Fibroblast of lung (primary cell): ENCODE results near the gene METAP1D. TPM values are rescaled to one million over a fixed set of nuclear protein-coding genes. Genes with fewer than 3 reads are reported as not detected.

ENCODE experiments used
- DNase-seq, 2 donors: peaks; one replicate each; pipeline versions ENCODE4 v3.0.0 to v3.0.0-alpha.2; 2010; ENCODE audit warnings: low read depth in 2 of 2
- H2AFZ ChIP-seq: 2 replicates; pipeline ENCODE4 v1.5.1; 2012; ENCODE audit warnings: low read length, control low read depth, inconsistent platforms
- H3K27ac ChIP-seq: 2 replicates; pipeline ENCODE4 v1.5.1; 2011; ENCODE audit warnings: low read length, control low read depth; ENCODE audit not compliant: insufficient read depth
- H3K27me3 ChIP-seq: 2 replicates; pipeline ENCODE4 v1.5.1; 2011; ENCODE audit warnings: mild to moderate bottlenecking, low read length; ENCODE audit not compliant: control insufficient read depth, insufficient read depth
- H3K36me3 ChIP-seq: 2 replicates; pipeline ENCODE4 v1.5.1; 2011; ENCODE audit warnings: low read length; ENCODE audit not compliant: control insufficient read depth, insufficient read depth
- H3K4me1 ChIP-seq: 2 replicates; pipeline ENCODE4 v1.5.1; 2011; ENCODE audit warnings: low read length; ENCODE audit not compliant: control insufficient read depth, insufficient read depth; ENCODE audit errors: extremely low read depth
- H3K4me2 ChIP-seq: 2 replicates; pipeline ENCODE4 v1.5.1; 2011; ENCODE audit warnings: low read length, control low read depth; ENCODE audit not compliant: insufficient read depth; ENCODE audit errors: extremely low read depth
- H3K4me3 ChIP-seq, 4 experiments: fragments of 200-600 bp in 1 of 4; sonication (generic) in 1 of 4; replicated peaks in 1 of 4; 2 replicates each; pipeline ENCODE4 v1.5.1; 2011 to 2016; ENCODE audit warnings: low read length in 4 of 4, low read depth in 3 of 4, mild to moderate bottlenecking in 3 of 4, control low read depth in 2 of 4, inconsistent platforms in 1 of 4, mixed read lengths in 1 of 4; ENCODE audit not compliant: insufficient read depth in 1 of 4; ENCODE audit errors: control extremely low read depth in 1 of 4
- H3K79me2 ChIP-seq: 2 replicates; pipeline ENCODE4 v1.5.1; 2012; ENCODE audit warnings: mild to moderate bottlenecking, low read length, inconsistent platforms; ENCODE audit not compliant: control insufficient read depth, insufficient read depth
- H3K9ac ChIP-seq: 2 replicates; pipeline ENCODE4 v1.5.1; 2011; ENCODE audit warnings: mild to moderate bottlenecking, low read length, control low read depth; ENCODE audit not compliant: insufficient read depth
- H3K9me3 ChIP-seq: 2 replicates; pipeline ENCODE4 v1.5.1; 2012; ENCODE audit warnings: low read depth, low read length; ENCODE audit not compliant: control insufficient read depth, insufficient read depth
- H4K20me1 ChIP-seq: 2 replicates; pipeline ENCODE4 v1.5.1; 2011; ENCODE audit warnings: low read length; ENCODE audit not compliant: control insufficient read depth, insufficient read depth; ENCODE audit errors: extremely low read depth
- CTCF ChIP-seq, 2 donors: IDR thresholded peaks in 1 of 2; conservative IDR thresholded peaks in 1 of 2; 1 replicate in 1 of 2; 2 replicates in 1 of 2; pipeline ENCODE4 v1.5.1; 2011 to 2012; ENCODE audit warnings: low read length in 2 of 2, control low read depth in 1 of 2, inconsistent platforms in 1 of 2, low read depth in 1 of 2, mild to moderate bottlenecking in 1 of 2
- EZH2 ChIP-seq: IDR thresholded peaks from 2 replicates; pipeline ENCODE4 v1.5.1; 2012; ENCODE audit warnings: low read length, control low read depth, mild to moderate bottlenecking; ENCODE audit errors: missing control alignments
- polyA plus RNA-seq, 2 donors: library from polyadenylated mRNA; depleted of rRNA in 1 of 2; stranded (reverse) in 1 of 2; unstranded in 1 of 2; fragments of >200 nt; gene quantifications; 2 replicates each; pipeline ENCODE4 v1.2.1, GENCODE V29; 2011 to 2012; ENCODE audit warnings: missing spikeins in 1 of 2
- total RNA-seq: library from RNA; depleted of rRNA; stranded (reverse); fragments of >200 nt; gene quantifications from 2 replicates; pipeline ENCODE4 v1.2.1, GENCODE V29; 2014

METAP1D gene
- total and polyA plus RNA-seq, 2 donors (not counting 1 experiment from before 2014, with no cell fraction given) = 6.7 to 6.8 TPM

- TF ChIP-seq CTCF (conservative IDR thresholded peaks at IDR 0.05 in 1 of 2, IDR thresholded peaks at IDR 0.05 in 1 of 2; ENCODE audit: low read depth in 1 of 2, low read length in 2 of 2) = no peak
- TF ChIP-seq EZH2 = no peak
- H3K9me3 ChIP-seq = no peaks in the 10 kb centered on the region
- H2AFZ ChIP-seq = no peak overlapping the region
- no peak overlapping the region for H3K4me2 ChIP-seq
- no peak overlapping the region for H3K4me3 ChIP-seq
- no peak overlapping the region for H3K9ac ChIP-seq
- H4K20me1 ChIP-seq = no peaks in the 10 kb centered on the region
- no peaks in the 10 kb centered on the region for H3K27me3 ChIP-seq
- no peaks in the 10 kb centered on the region for H3K36me3 ChIP-seq
- H3K27ac ChIP-seq = no peak overlapping the region
- no peaks in the 10 kb centered on the region for H3K4me1 ChIP-seq
- no peaks in the 10 kb centered on the region for H3K79me2 ChIP-seq
- DNase-seq = no peak
Measured at GRCh38 chr2:172013396-172013795, 13.6 kb downstream of the METAP1D start.

- Histone ChIP-seq H3K4me3 (no peak overlapping the region), H3K27me3 (no peaks in the 10 kb centered on the region), H3K9ac (no peak overlapping the region), H3K36me3 (no peaks in the 10 kb centered on the region), H4K20me1 (no peaks in the 10 kb centered on the region), H3K79me2 (no peaks in the 10 kb centered on the region), H3K4me2 (peak overlapping the region; percentile 6), H2AFZ (peak overlapping the region; percentile 21), H3K4me1 (peaks cover 6% of the 10 kb centered on the region), H3K27ac (no peak overlapping the region), H3K9me3 (no peaks in the 10 kb centered on the region)
- no peak for DNase-seq
- TF ChIP-seq EZH2 (no peak), CTCF (conservative IDR thresholded peaks at IDR 0.05 in 1 of 2, IDR thresholded peaks at IDR 0.05 in 1 of 2; ENCODE audit: low read depth in 1 of 2, low read length in 2 of 2) (no peak)
Measured at GRCh38 chr2:172021074-172021931, 21.6 kb downstream of the METAP1D start.

GRCh38 chr2:172021955-172022354, 22.2 kb downstream of the METAP1D start:
- Histone ChIP-seq H4K20me1 (no peaks in the 10 kb centered on the region), H3K27me3 (no peaks in the 10 kb centered on the region), H2AFZ (peak overlapping the region; percentile 40), H3K36me3 (no peaks in the 10 kb centered on the region), H3K27ac (no peak overlapping the region), H3K4me1 (peaks cover 6% of the 10 kb centered on the region), H3K4me3 (no peak overlapping the region), H3K4me2 (peak overlapping the region; percentile 32), H3K79me2 (no peaks in the 10 kb centered on the region), H3K9ac (no peak overlapping the region), H3K9me3 (no peaks in the 10 kb centered on the region)
- peak; percentile 45 to 52 for DNase-seq
- TF ChIP-seq CTCF (conservative IDR thresholded peaks at IDR 0.05 in 1 of 2, IDR thresholded peaks at IDR 0.05 in 1 of 2; ENCODE audit: low read depth in 1 of 2, low read length in 2 of 2) (no peak), EZH2 (no peak)
